Omental fat pad (tissue), 4 donors: ENCODE results near the gene PRPF38B. TPM values are rescaled to one million over a fixed set of nuclear protein-coding genes. Genes with fewer than 3 reads are reported as not detected.

Experiments used
- ATAC-seq: fragments of 150-250 bp; one replicate; pipeline ENCODE4 v1.9.1; 2016; ENCODE audit warnings: mild to moderate bottlenecking, moderate library complexity; ENCODE audit not compliant: low FRiP score
- DNase-seq: peaks from one replicate; pipeline ENCODE4 v3.0.0-alpha.2; 2019; ENCODE audit warnings: low spot score
- CTCF ChIP-seq, 3 donors: fragments of 450-650 bp; IDR thresholded peaks; one replicate each; pipeline ENCODE4 v1.5.1; 2016 to 2017; ENCODE audit warnings: antibody characterized with exemption in 3 of 3, mild to moderate bottlenecking in 3 of 3, moderate library complexity in 2 of 3
- total RNA-seq, 4 donors: library from RNA; depleted of rRNA; stranded (reverse); fragments of >200 nt; gene quantifications; one replicate each; pipeline ENCODE4 v1.1.0, GENCODE V29; 2016

PRPF38B gene
- total RNA-seq, 4 donors from 2014 or later, result 17.6 to 41.6 (median 30.6) TPM

GRCh38 chr1:108708691-108709660, 16.9 kb downstream of the PRPF38B start:
- DNase-seq (no peak), ATAC-seq (no peak)
- no peak for TF ChIP-seq CTCF (IDR thresholded peaks at IDR 0.05)

GRCh38 chr1:108712606-108713150, 20.6 kb downstream of the PRPF38B start, which contains the start of gene FNDC7:
TSS of gene FNDC7 (plus strand) at chr1:108712908. CDS start at chr1:108712934, 26 bp downstream.
- no peak for TF ChIP-seq CTCF (IDR thresholded peaks at IDR 0.05)
- ATAC-seq, result no peak
- no peak for DNase-seq

GRCh38 chr1:108715932-108716331, 23.8 kb downstream of the PRPF38B start:
- ATAC-seq, result no peak
- DNase-seq, result no peak
- no peak for TF ChIP-seq CTCF (IDR thresholded peaks at IDR 0.05)

- TF ChIP-seq CTCF (IDR thresholded peaks at IDR 0.05), result no peak
- ATAC-seq (no peak), DNase-seq (no peak)
Measured at GRCh38 chr1:108716437-108717230, 24.5 kb downstream of the PRPF38B start.

- ATAC-seq (no peak), DNase-seq (no peak)
- TF ChIP-seq CTCF (IDR thresholded peaks at IDR 0.05), result no peak
Measured at GRCh38 chr1:108717774-108718316, 25.7 kb downstream of the PRPF38B start.

GRCh38 chr1:108718927-108719655, 27.0 kb downstream of the PRPF38B start:
- TF ChIP-seq CTCF (IDR thresholded peaks at IDR 0.05), result no peak
- ATAC-seq (no peak), DNase-seq (no peak)
